Adrenal gland (tissue), 5 donors: Measurements from ENCODE around the gene PHC1.

Experiments used
- CTCF ChIP-seq, 6 experiments: fragments of 450-650 bp in 4 of 6; fragments of 200-600 bp in 2 of 6; sonication (generic) in 1 of 6; IDR thresholded peaks; 1 replicate in 5 of 6; 2 replicates in 1 of 6; pipeline versions ENCODE4 v1.5.1 to v1.8.0; 2016 to 2021; ENCODE audit warnings: antibody characterized with exemption in 6 of 6, mild to moderate bottlenecking in 2 of 6, moderate library complexity in 1 of 6
- POLR2A ChIP-seq, 2 donors: fragments of 450-650 bp; IDR thresholded peaks; one replicate each; pipeline ENCODE4 v1.6.1; 2017; ENCODE audit warnings: antibody characterized with exemption in 2 of 2, mild to moderate bottlenecking in 2 of 2, moderate library complexity in 1 of 2
- donor health status: DM: no; HTN: no; CAD: no.

- TF ChIP-seq CTCF (IDR thresholded peaks at IDR 0.05) (no peak), POLR2A (IDR thresholded peaks at IDR 0.05) (no peak)
Observed at GRCh38 chr12:8891976-8892375, 22.3 kb upstream of the PHC1 start.
